IPS-15b (cell line): ENCODE results near the gene ANK2.

ENCODE experiments used
- H3K27me3 ChIP-seq: one replicate; pipeline ENCODE4 v1.6.1; 2013; ENCODE audit warnings: low read length; ENCODE audit not compliant: control insufficient read depth, insufficient read depth
- H3K36me3 ChIP-seq: one replicate; pipeline ENCODE4 v1.6.1; 2013; ENCODE audit warnings: low read length; ENCODE audit not compliant: control insufficient read depth, insufficient read depth
- H3K4me1 ChIP-seq: one replicate; pipeline ENCODE4 v1.6.1; 2013; ENCODE audit warnings: mild to moderate bottlenecking, low read length; ENCODE audit not compliant: control insufficient read depth, insufficient read depth
- H3K4me3 ChIP-seq: one replicate; pipeline ENCODE4 v1.5.1; 2013; ENCODE audit warnings: low read depth, low read length
- H3K9ac ChIP-seq: one replicate; pipeline ENCODE4 v1.6.1; 2013; ENCODE audit warnings: low read depth, mild to moderate bottlenecking, low read length
- H3K9me3 ChIP-seq: one replicate; pipeline ENCODE4 v1.6.1; 2013; ENCODE audit warnings: mild to moderate bottlenecking, low read length; ENCODE audit not compliant: control insufficient read depth, insufficient read depth

The ANK2 gene

DNA sequence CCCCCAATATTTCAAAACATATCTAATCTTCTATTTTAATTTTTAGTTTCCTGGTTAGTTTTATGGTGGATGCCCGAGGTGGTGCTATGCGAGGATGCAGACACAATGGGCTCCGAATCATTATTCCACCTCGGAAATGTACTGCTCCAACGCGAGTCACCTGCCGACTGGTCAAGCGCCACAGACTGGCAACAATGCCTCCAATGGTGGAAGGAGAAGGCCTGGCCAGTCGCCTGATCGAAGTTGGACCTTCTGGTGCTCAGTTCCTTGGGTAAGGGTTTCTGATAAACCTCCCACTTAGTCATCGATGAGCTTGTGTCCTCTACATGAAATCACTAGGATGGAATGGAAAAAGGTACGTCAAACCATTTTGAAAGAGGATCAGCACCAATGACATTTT is 280.7 kb downstream of the ANK2 start:
- no peak overlapping the region for H3K9ac ChIP-seq
- no peaks in the 10 kb centered on the region for H3K4me1 ChIP-seq
- H3K27me3 ChIP-seq: no peaks in the 10 kb centered on the region
- H3K9me3 ChIP-seq: no peaks in the 10 kb centered on the region
- no peaks in the 10 kb centered on the region for H3K36me3 ChIP-seq
- no peak overlapping the region for H3K4me3 ChIP-seq

GRCh38 chr4:113331811-113332210 is 282.4 kb downstream of the ANK2 start:
- Histone ChIP-seq H3K9me3 (no peaks in the 10 kb centered on the region), H3K27me3 (no peaks in the 10 kb centered on the region), H3K4me1 (no peaks in the 10 kb centered on the region), H3K4me3 (no peak overlapping the region), H3K9ac (no peak overlapping the region), H3K36me3 (no peaks in the 10 kb centered on the region)

- Histone ChIP-seq H3K9me3 (no peaks in the 10 kb centered on the region), H3K4me3 (no peak overlapping the region), H3K4me1 (no peaks in the 10 kb centered on the region), H3K9ac (no peak overlapping the region), H3K27me3 (no peaks in the 10 kb centered on the region), H3K36me3 (no peaks in the 10 kb centered on the region)
Observed at GRCh38 chr4:113332701-113333100, 283.2 kb downstream of the ANK2 start.

DNA sequence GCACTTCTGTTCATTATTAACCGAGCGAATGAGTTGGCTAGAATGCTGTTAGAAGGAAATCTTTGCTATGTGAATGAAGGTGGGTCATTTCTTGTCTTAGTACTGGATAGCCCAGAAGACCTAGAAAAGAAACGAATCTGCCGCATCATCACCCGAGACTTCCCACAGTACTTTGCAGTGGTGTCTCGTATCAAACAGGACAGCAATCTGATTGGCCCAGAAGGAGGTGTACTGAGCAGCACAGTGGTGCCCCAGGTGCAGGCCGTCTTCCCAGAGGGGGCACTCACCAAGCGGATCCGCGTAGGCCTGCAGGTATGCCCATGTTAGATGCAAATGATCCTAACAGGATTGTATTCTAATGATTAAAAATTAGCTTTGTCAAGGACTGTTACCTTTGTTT is 286.3 kb downstream of the ANK2 start:
- no peaks in the 10 kb centered on the region for H3K36me3 ChIP-seq
- no peak overlapping the region for H3K4me3 ChIP-seq

GRCh38 chr4:113336556-113336955 is 287.1 kb downstream of the ANK2 start:
- H3K4me1 ChIP-seq: no peaks in the 10 kb centered on the region
- H3K36me3 ChIP-seq: no peaks in the 10 kb centered on the region
- H3K9ac ChIP-seq: no peak overlapping the region
- H3K9me3 ChIP-seq: no peaks in the 10 kb centered on the region
- no peak overlapping the region for H3K4me3 ChIP-seq
- no peaks in the 10 kb centered on the region for H3K27me3 ChIP-seq

More for the DNA sequence above, 286.3 kb downstream of the ANK2 start:
- Histone ChIP-seq H3K9me3 (no peaks in the 10 kb centered on the region), H3K9ac (no peak overlapping the region), H3K27me3 (no peaks in the 10 kb centered on the region), H3K4me1 (no peaks in the 10 kb centered on the region)

GRCh38 chr4:113339430-113339813 is 290.0 kb downstream of the ANK2 start:
- Histone ChIP-seq H3K9ac (no peak overlapping the region), H3K9me3 (no peaks in the 10 kb centered on the region), H3K36me3 (peaks cover 6% of the 10 kb centered on the region), H3K4me1 (no peaks in the 10 kb centered on the region), H3K27me3 (no peaks in the 10 kb centered on the region), H3K4me3 (no peak overlapping the region)

- Histone ChIP-seq H3K9ac (no peak overlapping the region), H3K36me3 (peaks cover 6% of the 10 kb centered on the region), H3K4me1 (no peaks in the 10 kb centered on the region), H3K4me3 (no peak overlapping the region), H3K9me3 (no peaks in the 10 kb centered on the region), H3K27me3 (no peaks in the 10 kb centered on the region)
Observed at GRCh38 chr4:113344100-113344499, 294.6 kb downstream of the ANK2 start.

- H3K36me3 ChIP-seq: peaks cover 6% of the 10 kb centered on the region
- H3K9me3 ChIP-seq: no peaks in the 10 kb centered on the region
- H3K4me3 ChIP-seq: no peak overlapping the region
- H3K9ac ChIP-seq: no peak overlapping the region
- H3K4me1 ChIP-seq: no peaks in the 10 kb centered on the region
- H3K27me3 ChIP-seq: no peaks in the 10 kb centered on the region
Observed at GRCh38 chr4:113347245-113347644, 297.8 kb downstream of the ANK2 start.

DNA sequence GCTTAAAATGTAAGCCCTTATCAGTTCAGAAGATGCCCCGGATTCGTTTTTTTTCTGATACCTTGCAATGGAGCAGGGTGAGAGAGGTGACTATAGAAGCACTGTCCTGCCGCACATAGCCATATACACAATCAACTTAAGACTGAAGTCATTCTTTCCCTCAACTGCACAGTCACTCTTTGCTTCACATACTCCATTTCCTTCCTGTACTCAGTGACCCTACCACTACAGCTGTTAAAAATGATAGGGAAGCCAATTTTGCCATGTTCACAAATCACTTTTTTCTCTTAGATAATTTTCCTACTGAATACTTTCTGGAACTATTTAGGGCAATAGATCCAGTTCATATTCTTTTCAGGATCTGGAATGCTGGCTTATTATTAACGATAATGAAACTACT is 300.0 kb downstream of the ANK2 start:
- no peaks in the 10 kb centered on the region for H3K4me1 ChIP-seq
- no peaks in the 10 kb centered on the region for H3K9me3 ChIP-seq
- H3K9ac ChIP-seq: no peak overlapping the region
- H3K36me3 ChIP-seq: peaks cover under 1% of the 10 kb centered on the region
- H3K4me3 ChIP-seq: no peak overlapping the region
- no peaks in the 10 kb centered on the region for H3K27me3 ChIP-seq

DNA sequence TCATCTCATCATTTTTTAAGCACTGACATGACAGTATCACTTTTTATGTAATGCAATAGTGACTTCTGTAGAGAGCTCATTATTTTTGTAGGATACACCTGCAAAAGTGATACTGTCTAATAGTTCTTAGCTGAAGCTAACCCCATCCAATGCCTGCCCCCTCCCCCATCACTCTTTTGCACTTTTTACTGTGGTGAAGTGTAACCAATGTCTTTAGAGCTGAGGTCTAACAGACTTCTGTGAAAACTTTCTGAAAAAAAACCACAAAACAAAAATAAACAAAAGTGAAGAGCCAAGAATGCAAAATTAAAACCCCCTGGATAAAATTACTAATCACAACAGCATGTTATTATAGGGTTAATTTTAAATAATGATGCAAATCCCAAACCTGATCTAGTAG is 301.1 kb downstream of the ANK2 start:
- Histone ChIP-seq H3K36me3 (no peaks in the 10 kb centered on the region), H3K4me3 (no peak overlapping the region), H3K9me3 (no peaks in the 10 kb centered on the region), H3K4me1 (no peaks in the 10 kb centered on the region), H3K27me3 (no peaks in the 10 kb centered on the region), H3K9ac (no peak overlapping the region)

GRCh38 chr4:113355550-113356371 is 306.3 kb downstream of the ANK2 start:
- Histone ChIP-seq H3K4me1 (no peaks in the 10 kb centered on the region), H3K4me3 (no peak overlapping the region), H3K9me3 (no peaks in the 10 kb centered on the region), H3K36me3 (no peaks in the 10 kb centered on the region), H3K9ac (no peak overlapping the region), H3K27me3 (no peaks in the 10 kb centered on the region)

DNA sequence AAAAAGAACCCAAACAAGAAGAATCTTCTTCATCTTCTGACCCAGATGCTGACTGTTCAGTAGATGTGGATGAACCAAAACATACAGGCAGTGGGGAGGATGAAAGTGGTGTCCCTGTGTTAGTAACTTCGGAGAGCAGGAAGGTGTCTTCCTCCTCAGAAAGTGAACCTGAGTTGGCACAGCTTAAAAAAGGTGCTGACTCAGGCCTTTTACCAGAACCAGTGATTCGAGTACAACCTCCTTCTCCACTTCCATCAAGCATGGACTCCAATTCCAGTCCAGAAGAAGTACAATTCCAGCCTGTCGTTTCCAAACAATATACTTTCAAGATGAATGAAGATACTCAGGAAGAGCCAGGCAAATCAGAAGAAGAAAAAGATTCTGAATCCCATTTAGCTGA is 307.0 kb downstream of the ANK2 start:
- Histone ChIP-seq H3K27me3 (no peaks in the 10 kb centered on the region), H3K4me1 (no peaks in the 10 kb centered on the region), H3K9me3 (no peaks in the 10 kb centered on the region), H3K4me3 (no peak overlapping the region), H3K36me3 (no peaks in the 10 kb centered on the region), H3K9ac (no peak overlapping the region)
